ENCODE measurements around the gene LRPAP1.

LRPAP1 gene

DNA sequence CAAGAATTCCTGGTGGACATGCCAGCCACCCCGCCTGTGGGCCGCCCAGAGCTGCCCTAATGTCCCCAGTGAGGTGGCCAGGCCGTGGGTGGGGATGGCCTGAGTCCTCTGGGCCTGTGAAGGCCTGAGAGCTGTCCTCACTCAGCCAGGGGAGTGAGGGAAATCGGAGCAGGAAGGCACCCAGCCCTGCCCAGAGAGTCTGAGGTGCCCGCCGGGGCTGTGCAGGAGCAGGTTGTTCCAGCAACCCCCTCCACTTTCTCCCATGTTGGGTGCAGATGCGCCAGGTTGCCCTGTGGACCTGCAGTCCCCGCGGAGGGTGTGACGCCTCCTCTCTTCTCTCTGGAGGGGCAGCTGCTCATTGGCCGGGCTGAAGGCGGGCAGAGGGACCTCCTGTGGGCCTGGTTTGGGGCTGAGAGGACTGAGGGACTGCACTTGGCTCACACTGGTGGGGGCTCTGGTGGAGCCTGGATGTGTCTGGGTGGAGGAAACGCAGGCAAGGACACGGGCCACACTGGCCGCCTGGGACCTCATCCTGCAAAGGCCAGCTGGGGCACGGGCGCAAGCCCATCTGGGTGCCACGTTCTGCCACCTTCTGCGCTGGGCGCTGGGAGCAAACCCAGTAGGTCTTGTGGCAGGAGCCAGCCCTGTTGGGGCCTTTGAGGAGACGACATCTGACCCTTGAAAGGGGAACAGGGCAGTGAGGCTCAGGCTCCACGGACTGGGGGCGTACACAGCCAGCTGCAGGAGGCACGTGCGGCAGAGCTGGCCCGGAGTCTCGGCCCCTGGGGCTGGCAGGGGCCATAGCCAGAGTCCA is 55.1 kb downstream of the LRPAP1 start:
- TF ChIP-seq, protein P1, sequence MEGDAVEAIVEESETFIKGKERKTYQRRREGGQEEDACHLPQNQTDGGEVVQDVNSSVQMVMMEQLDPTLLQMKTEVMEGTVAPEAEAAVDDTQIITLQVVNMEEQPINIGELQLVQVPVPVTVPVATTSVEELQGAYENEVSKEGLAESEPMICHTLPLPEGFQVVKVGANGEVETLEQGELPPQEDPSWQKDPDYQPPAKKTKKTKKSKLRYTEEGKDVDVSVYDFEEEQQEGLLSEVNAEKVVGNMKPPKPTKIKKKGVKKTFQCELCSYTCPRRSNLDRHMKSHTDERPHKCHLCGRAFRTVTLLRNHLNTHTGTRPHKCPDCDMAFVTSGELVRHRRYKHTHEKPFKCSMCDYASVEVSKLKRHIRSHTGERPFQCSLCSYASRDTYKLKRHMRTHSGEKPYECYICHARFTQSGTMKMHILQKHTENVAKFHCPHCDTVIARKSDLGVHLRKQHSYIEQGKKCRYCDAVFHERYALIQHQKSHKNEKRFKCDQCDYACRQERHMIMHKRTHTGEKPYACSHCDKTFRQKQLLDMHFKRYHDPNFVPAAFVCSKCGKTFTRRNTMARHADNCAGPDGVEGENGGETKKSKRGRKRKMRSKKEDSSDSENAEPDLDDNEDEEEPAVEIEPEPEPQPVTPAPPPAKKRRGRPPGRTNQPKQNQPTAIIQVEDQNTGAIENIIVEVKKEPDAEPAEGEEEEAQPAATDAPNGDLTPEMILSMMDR (IDR thresholded peaks at IDR 0.05) = no peak
- no peak overlapping the region for H3K27ac ChIP-seq
- DNase-seq (ENCODE audit: low spot score) = no peak

DNA sequence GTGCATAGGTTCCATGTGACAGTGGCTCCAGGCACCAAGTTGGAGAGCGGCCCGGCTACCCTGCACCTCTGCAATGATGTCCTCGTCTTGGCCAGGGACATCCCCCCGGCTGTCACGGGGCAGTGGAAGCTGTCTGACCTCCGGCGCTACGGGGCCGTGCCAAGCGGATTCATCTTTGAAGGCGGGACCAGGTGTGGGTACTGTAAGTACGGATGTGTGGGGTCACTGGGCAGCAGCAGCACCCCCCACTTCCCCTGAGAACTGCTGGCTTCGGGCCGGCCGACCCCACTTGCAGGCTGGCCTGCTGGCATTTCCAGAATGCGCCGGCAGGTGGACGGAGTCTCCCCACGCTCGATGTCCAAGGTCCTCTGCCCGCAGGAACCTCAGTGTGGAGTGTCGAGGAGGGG is 55.9 kb downstream of the LRPAP1 start:
- DNase-seq (ENCODE audit: low spot score) = no peak
- Histone ChIP-seq H3K4me3 (no peak overlapping the region), H3K27ac (no peak overlapping the region)
- TF ChIP-seq, protein P1 (IDR thresholded peaks at IDR 0.05) = no peak

More for the DNA sequence above, 55.1 kb downstream of the LRPAP1 start:
- H3K4me3 ChIP-seq = no peak overlapping the region

DNA sequence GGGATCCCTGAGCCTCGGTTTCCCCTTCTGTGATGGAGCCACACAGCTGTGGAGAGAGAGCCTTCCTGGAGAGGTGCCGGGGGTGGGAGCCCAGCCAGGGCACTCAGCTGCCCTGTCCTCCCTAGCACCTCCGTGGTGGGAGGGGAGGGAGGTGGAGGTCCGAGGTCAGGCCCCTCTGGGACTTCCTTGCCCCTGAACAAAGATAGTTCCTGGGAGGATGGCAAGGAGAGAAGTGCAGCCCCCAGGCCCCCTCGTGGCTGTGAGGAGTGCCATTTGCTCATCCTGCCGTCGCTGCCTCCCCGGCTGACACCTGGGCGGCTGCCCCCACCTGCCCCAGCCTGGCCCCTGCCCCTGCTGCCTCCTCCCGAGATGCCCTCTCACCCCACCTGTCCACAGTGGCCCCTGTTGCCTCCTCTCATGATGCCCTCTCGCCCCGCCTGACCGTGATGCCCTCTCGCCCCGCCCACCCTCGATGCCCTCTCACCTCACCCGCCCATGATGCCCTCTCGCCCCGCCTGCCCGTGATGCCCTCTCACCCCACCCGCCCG is 56.4 kb downstream of the LRPAP1 start:
- no peak overlapping the region for H3K27ac ChIP-seq
- TF ChIP-seq, protein P1 (IDR thresholded peaks at IDR 0.05) = no peak
- DNase-seq (ENCODE audit: low spot score) = no peak
- no peak overlapping the region for H3K4me3 ChIP-seq

DNA sequence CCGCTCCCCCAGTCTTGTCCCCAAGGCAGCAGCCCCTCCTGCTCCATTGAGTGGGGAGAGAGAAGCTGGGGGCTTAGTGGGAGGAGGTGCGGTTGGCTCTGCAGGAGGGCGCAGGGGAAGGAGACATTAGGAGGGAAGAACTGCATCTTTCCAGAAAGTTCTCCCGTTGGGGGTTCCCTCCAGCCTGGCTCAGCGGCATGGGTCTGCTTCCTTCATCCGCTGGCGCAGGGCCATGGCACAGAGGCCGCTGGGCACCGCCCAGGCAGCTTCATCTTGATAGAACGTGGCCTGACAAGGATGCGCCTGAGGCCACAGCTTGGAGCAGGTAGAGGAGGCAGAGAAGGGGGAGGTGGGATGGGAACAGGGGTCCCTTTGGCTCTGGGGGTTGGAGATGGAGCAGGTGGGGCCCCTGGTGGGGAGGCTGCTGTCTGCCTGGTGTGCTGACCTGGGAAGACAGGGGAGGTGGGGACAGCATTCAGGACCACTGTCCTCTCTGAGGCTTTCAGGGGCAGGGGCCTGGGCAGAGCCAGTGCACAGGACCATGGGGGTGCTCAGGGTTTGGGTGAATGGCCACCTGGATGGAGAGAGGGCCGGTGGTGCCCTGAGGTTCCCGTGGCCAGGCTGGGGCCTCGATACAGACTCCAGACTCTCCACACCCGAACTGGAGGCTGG is 57.0 kb downstream of the LRPAP1 start:
- H3K4me3 ChIP-seq = no peak overlapping the region
- H3K27ac ChIP-seq = no peak overlapping the region
- TF ChIP-seq, protein P1 (IDR thresholded peaks at IDR 0.05) = no peak
- DNase-seq (ENCODE audit: low spot score) = no peak

DNA sequence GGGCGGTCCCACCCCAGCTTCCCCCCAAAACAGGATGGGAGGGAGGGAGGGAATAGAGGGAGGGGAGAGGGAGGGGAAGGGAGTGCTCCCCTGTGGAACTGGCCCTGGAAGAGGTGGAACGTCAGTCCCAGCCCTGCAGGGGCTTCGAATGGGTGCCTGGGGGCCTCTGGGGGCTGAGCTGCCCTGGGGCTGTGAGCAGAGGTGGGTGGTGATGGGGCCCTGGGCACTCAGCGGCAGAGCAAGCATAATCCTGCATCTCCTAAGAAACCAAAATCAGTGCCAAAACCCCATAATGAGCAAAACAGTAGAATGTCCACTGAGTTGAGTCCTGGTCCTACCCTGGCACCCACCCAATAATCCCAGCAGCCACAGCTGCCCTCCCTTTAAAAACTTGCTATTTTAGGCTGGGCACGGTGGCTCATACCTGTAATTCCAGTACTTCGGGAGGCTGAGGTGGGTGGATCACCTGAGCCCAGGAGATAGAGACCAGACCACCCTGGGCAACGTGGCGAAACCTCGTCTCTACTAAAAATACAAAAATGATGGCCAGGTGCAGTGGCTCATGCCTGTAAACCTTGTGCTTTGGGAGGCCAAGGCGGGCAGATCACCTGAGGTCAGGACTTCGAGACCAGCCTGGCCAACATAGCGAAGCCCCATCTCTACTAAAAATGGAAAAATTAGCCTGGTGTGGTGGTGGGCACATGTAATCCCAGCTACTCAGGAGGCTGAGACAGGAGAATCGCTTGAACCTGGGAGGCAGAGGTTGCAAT is 58.0 kb downstream of the LRPAP1 start:
- Histone ChIP-seq H3K4me3 (no peak overlapping the region), H3K27ac (no peak overlapping the region)
- DNase-seq (ENCODE audit: low spot score) = no peak
- TF ChIP-seq, protein P1 (IDR thresholded peaks at IDR 0.05) = no peak

DNA sequence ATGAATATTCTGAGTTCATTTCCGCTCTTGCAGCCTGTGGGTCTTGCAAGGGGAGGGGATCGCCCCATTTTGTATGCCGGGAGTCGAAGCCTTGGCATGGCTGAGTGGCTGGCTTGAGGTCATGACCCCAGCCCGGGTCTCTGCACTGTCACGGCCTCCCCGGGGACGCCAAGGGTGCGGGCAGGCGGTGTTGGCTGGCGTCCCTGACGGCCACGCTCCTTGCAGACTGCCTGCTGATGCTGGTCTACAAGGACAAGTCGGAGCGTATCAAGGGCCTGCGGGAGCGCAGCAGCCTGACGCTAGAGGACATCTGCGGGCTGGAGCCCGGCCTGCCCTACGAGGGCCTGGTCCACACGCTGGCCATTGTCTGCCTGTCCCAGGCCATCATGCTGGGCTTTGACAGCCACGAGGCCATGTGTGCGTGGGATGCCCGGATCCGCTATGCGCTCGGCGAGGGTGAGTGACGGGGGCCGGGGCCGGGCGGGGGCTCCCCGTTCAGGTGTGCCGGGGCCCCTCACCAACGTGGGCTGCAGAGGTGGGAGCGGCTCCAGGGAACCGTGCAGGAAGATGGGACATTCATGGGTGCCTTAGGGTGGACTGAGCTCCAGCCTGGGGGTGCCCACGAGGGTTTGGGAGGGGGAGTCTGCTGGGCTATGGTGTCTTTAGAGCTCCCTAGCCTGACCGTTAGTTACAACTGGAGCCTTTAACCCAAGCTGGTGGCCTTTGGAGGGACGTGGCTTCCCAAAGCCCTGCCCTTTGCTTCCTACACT is 58.9 kb downstream of the LRPAP1 start:
- TF ChIP-seq, protein P1 (IDR thresholded peaks at IDR 0.05) = no peak
- no peak overlapping the region for H3K27ac ChIP-seq
- no peak overlapping the region for H3K4me3 ChIP-seq
- DNase-seq (ENCODE audit: low spot score) = no peak

All from coronary artery (tissue), 2 donors.